PC-9 (cell line): Measurements from ENCODE around the gene KIN.

ENCODE experiments used
- CTCF ChIP-seq: fragments of 200-600 bp; sonication (generic); conservative IDR thresholded peaks from 2 replicates; pipeline ENCODE4 v1.6.1; 2017; ENCODE audit warnings: mixed run types, antibody characterized with exemption, mild to moderate bottlenecking, moderate library complexity
- EZH2 ChIP-seq: fragments of 200-600 bp; sonication (generic); IDR thresholded peaks from 2 replicates; pipeline ENCODE4 v1.8.0; 2017; ENCODE audit warnings: antibody characterized with exemption, low read depth

GRCh38 chr10:7704071-7705016 is 83.4 kb downstream of the KIN start:
- TF ChIP-seq CTCF (no peak), EZH2 (no peak)
